ENCODE measurements around the gene SPNS3. TPM values are rescaled to one million over a fixed set of nuclear protein-coding genes. Genes with fewer than 3 reads are reported as not detected.

The SPNS3 gene
- 1 to 10 TPM in 1 of 4 donors, not detected in 3; 1.7 TPM for total RNA-seq

- TF ChIP-seq CTCF (IDR thresholded peaks at IDR 0.05; ENCODE audit: low read depth), result no peak
Measured at GRCh38 chr17:4433515-4434031, at the start of gene SPNS3. TSS of gene SPNS3 (plus strand) at chr17:4433940. CDS start at chr17:4433968, 28 bp downstream.

GRCh38 chr17:4386406-4386805, 47.3 kb upstream of the SPNS3 start:
- TF ChIP-seq CTCF (IDR thresholded peaks at IDR 0.05; ENCODE audit: low read depth), result no peak

- TF ChIP-seq CTCF (IDR thresholded peaks at IDR 0.05; ENCODE audit: low read depth), result no peak
Measured at GRCh38 chr17:4387137-4387536, 46.6 kb upstream of the SPNS3 start.

GRCh38 chr17:4389079-4389478, 44.7 kb upstream of the SPNS3 start:
- no peak for TF ChIP-seq CTCF (IDR thresholded peaks at IDR 0.05; ENCODE audit: low read depth)

GRCh38 chr17:4393806-4394205, 39.9 kb upstream of the SPNS3 start:
- no peak for TF ChIP-seq CTCF (IDR thresholded peaks at IDR 0.05; ENCODE audit: low read depth)

- TF ChIP-seq CTCF (IDR thresholded peaks at IDR 0.05; ENCODE audit: low read depth), result no peak
Measured at GRCh38 chr17:4394208-4395110, 39.3 kb upstream of the SPNS3 start.

- TF ChIP-seq CTCF (IDR thresholded peaks at IDR 0.05; ENCODE audit: low read depth), result no peak
Measured at GRCh38 chr17:4395111-4395478, 38.6 kb upstream of the SPNS3 start.
